Measurements from ENCODE around the gene SFXN3.

The SFXN3 gene

DNA sequence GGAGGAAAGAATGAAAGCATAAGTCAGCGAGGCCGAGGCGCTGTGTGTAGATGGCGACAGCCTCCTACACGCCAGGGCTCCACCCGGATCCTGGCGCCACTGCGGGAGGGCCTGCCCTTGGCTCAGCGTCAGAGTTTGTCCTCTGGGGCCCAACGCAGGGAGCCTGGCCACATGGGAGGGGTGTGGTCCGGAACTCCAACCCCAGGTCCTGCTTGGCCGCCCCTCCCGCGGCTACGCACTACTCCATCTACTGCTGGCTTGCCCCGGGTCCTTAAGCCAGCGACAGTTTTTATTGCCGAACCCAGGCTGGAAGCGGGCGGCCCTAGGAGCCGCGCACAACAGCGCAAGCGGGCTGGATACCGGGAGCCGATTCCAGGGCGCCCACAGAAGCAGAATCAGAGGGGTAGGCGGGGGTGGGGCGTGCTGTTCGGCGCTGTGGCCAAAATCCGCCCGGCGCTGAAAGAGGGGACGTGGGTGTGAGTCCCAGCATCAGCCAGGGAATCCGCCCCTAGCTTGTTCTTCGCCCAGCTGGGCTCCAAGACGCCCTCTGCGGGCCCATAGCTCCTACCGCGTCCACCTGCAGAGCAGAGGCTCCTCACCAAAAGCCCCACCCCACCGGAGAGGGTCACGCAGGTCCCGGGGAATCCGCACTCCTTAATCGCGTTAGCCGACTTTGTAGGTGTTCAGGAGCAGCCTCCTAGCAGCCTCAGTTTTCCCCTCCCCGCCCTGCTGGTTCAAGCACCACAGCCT, 35.3 kb downstream of the SFXN3 start:
- peak overlapping the region; percentile 54 for H3K4me3 ChIP-seq (replicated peaks; ENCODE audit: low read depth, low read length)
- no peak for DNase-seq (ENCODE audit: extremely low read depth, low read depth)
- TF ChIP-seq, protein P1, sequence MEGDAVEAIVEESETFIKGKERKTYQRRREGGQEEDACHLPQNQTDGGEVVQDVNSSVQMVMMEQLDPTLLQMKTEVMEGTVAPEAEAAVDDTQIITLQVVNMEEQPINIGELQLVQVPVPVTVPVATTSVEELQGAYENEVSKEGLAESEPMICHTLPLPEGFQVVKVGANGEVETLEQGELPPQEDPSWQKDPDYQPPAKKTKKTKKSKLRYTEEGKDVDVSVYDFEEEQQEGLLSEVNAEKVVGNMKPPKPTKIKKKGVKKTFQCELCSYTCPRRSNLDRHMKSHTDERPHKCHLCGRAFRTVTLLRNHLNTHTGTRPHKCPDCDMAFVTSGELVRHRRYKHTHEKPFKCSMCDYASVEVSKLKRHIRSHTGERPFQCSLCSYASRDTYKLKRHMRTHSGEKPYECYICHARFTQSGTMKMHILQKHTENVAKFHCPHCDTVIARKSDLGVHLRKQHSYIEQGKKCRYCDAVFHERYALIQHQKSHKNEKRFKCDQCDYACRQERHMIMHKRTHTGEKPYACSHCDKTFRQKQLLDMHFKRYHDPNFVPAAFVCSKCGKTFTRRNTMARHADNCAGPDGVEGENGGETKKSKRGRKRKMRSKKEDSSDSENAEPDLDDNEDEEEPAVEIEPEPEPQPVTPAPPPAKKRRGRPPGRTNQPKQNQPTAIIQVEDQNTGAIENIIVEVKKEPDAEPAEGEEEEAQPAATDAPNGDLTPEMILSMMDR (IDR thresholded peaks at IDR 0.05; ENCODE audit: low read depth, low read length, missing control alignments) = peak; percentile 52

DNA sequence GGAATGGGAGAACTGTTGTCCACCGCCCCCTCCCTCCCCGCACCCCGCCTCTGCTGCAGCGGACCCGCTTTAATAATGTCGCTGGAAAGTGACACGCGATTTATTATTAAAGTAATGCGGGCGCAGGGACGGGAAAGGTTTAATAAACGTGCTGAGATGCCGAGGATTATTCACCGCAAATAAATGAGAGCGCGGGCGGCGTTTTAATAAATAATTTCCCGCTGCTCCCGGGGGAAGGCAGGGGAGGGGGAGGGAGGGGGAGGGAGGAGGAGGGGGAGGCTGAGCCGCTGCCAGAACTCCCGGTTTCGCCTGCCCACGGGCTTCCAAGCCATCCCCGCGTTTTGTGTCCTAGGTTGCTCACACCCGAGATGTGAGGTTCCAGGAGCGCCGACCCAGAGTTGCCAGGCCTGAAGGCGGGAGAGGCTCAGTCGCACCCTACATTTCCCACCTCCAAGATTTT, 35.9 kb downstream of the SFXN3 start:
- H3K4me3 ChIP-seq (replicated peaks; ENCODE audit: low read depth, low read length) = peak overlapping the region; percentile 54
- TF ChIP-seq, protein P1 (IDR thresholded peaks at IDR 0.05; ENCODE audit: low read depth, low read length, missing control alignments) = no peak
- no peak for DNase-seq (ENCODE audit: extremely low read depth, low read depth)

DNA sequence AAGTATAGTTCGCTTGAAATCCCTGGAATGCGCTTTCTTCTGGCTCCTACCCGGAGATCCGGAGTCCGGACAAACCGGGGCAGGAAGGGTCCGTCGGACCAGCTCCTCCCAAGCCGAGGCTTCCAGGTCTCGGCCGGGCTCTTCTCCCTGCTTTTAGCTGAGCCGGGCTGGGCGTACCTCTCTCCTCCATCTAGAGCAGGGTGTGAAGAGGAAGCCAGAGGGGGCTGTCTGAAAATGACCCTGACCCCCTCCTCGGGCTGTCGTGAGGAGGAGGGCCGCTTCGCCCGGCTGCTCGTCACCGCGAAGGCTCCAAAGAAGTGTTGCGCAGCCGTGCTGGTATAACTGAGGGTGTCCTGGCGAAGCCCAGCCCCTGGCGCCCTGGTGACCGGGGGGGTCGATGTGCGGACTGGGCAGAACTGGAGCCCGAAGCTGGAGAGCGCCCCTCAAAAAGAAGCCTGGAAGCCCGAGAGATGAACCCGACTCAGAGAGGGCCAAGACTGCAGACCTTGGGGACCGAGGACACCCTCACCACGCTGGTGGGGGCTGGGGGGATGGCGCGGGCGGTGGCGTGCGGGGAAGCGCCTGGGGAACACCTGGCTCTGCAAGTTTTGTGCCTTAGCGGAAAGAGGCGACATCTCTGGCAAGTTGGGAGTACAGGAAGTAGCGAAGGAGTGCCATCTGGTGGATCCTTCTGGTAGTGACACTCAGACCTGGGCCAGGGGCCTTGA, 36.5 kb downstream of the SFXN3 start:
- peak overlapping the region; percentile 54 for H3K4me3 ChIP-seq (replicated peaks; ENCODE audit: low read depth, low read length)
- peak; percentile 90 for DNase-seq (ENCODE audit: extremely low read depth, low read depth)
- TF ChIP-seq, protein P1 (IDR thresholded peaks at IDR 0.05; ENCODE audit: low read depth, low read length, missing control alignments) = peak; percentile 84

DNA sequence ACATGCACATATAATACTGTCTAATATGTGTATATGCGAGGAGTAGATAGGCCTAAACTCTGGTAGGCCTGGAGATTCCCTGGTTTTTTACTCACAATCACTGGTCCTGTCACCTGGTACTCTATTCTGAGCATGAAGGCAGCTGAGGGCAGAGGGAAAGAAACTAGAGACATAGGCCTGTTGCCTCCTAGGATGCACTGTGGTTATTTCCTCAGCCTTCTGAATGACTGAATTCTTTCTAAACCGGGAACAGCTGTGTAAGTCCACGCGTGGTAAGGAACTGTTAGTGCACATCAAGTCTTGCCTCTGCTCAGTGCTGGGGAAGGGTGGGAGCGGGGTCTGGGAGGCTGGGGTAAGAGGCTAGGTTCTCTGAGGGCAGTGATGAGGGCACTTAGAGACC, 38.4 kb downstream of the SFXN3 start:
- TF ChIP-seq, protein P1 (IDR thresholded peaks at IDR 0.05; ENCODE audit: low read depth, low read length, missing control alignments) = no peak
- no peak for DNase-seq (ENCODE audit: extremely low read depth, low read depth)
- H3K4me3 ChIP-seq (replicated peaks; ENCODE audit: low read depth, low read length) = no peak overlapping the region

DNA sequence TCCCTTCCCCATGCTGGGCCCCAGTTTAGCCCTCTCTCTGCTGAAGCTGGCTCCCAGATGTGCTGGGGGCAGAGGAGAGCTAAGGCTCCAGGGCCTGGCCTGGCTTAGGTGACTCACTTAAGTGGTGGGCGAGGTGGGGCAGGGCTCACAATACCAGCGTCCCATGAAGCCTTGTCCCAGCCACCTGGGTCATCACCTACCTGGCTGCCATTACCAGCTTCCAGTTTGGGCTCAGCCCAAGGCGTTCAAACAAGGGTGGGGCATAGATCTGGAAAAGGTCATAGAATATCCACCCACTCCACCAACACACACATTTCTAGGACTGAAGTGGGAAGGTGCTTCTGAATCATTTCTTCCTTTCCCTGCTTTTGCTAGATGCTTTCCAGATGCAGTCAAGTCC, 39.1 kb downstream of the SFXN3 start:
- DNase-seq (ENCODE audit: extremely low read depth, low read depth) = no peak
- H3K4me3 ChIP-seq (replicated peaks; ENCODE audit: low read depth, low read length) = no peak overlapping the region
- TF ChIP-seq, protein P1 (IDR thresholded peaks at IDR 0.05; ENCODE audit: low read depth, low read length, missing control alignments) = no peak

DNA sequence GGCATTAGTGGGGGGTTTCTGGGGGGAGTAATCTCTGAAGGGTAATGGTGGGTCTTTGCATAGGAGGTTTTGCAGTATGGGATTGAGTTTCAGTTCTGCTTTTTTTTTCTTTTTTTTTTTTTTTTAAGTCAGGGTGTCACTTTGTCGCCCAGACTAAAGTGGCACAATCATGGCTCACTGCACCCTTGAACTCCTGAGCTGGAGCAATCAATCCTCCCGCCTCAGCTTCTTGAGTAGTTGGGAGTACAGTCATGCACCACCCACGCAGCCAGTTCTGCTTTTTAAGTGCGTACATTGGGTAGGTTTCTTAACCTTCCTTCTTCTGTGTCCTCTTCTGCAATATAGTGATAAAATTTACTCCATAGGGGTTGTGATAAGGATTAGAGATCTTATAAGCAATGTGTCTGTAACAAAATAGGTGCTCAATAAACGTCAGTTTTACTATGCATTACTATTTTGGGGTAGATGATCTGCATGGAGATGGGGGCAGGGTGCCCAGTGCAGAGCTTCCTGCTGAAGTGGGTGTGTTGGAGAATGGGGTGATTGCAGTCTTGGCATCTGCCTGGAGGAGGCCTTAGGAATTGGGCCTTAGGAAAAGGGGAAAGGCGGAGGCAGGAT, 40.3 kb downstream of the SFXN3 start:
- no peak overlapping the region for H3K4me3 ChIP-seq (replicated peaks; ENCODE audit: low read depth, low read length)
- no peak for DNase-seq (ENCODE audit: extremely low read depth, low read depth)
- TF ChIP-seq, protein P1 (IDR thresholded peaks at IDR 0.05; ENCODE audit: low read depth, low read length, missing control alignments) = no peak
